Astrocyte of the cerebellum (primary cell): ENCODE measurements around the gene APBA1.

Source experiments
- DNase-seq: peaks from one replicate; pipeline ENCODE4 v3.0.0-alpha.2; 2011; ENCODE audit warnings: low read depth
- H3K4me3 ChIP-seq: 2 replicates; pipeline ENCODE4 v1.5.1; 2011; ENCODE audit warnings: mild to moderate bottlenecking, low read depth, low read length, moderate library complexity
- CTCF ChIP-seq: IDR thresholded peaks from 2 replicates; pipeline ENCODE4 v1.5.1; 2012; ENCODE audit warnings: low read length, low read depth, moderate library complexity, mild to moderate bottlenecking; ENCODE audit errors: missing control alignments
- in situ Hi-C: cut with HindIII; loops from 2 replicates; pipeline ENCODE4 v1.10.0; 2017; ENCODE audit warnings: low sequenced_read_pairs

The APBA1 gene

GRCh38 chr9:69590266-69590665 lies 81.9 kb downstream of the APBA1 start:
- no peak for TF ChIP-seq CTCF
- in situ Hi-C loops, result no loop called here
- H3K4me3 ChIP-seq, result no peak overlapping the region
- no peak for DNase-seq

DNA sequence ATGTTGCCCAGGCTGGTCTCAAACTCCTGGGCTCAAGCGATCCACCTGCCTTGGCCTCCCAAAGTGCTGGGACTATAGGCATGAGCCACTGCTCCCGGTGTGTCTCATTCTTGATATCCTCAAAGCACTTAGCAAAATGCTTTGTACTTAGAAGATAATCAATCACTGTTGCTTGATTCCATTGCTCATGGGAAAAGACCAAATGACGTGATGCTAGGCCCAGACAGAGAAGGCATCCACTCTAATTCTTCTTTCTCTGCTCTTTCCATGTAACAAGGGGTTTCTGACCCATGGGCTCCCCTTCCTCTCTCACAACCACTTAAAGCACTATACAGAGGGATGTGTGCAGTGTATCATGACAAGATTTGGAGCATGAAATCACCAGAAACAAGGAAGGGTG lies 83.0 kb downstream of the APBA1 start:
- no peak for DNase-seq
- in situ Hi-C loops, result no loop called here
- TF ChIP-seq CTCF, result no peak
- no peak overlapping the region for H3K4me3 ChIP-seq

DNA sequence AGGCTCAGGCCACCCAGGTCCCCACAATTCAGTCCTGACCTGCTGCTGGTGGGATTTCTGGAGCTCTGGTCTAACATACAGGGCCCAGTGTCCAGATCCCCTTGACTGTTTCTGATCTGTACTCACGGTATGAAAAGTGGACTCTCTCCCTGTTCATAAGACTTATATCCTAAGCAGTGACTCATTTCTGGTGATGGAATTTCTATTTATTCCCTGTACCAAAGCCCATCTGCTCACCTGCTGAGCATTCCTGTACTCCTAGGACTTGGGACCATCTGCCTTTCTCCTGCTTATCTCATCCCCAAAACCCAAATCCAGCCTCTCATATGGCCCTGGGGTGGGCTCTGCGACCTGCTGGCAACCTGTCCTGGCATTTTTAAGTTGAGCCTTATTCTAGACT lies 86.6 kb downstream of the APBA1 start:
- in situ Hi-C loops, result no loop called here
- H3K4me3 ChIP-seq, result no peak overlapping the region
- no peak for DNase-seq
- TF ChIP-seq CTCF, result no peak

GRCh38 chr9:69584759-69585158 lies 87.4 kb downstream of the APBA1 start:
- no peak for TF ChIP-seq CTCF
- in situ Hi-C loops, result no loop called here
- DNase-seq, result no peak
- no peak overlapping the region for H3K4me3 ChIP-seq

GRCh38 chr9:69583645-69584234 lies 88.4 kb downstream of the APBA1 start:
- no peak for DNase-seq
- in situ Hi-C loops, result no loop called here
- no peak overlapping the region for H3K4me3 ChIP-seq
- TF ChIP-seq CTCF, result no peak

DNA sequence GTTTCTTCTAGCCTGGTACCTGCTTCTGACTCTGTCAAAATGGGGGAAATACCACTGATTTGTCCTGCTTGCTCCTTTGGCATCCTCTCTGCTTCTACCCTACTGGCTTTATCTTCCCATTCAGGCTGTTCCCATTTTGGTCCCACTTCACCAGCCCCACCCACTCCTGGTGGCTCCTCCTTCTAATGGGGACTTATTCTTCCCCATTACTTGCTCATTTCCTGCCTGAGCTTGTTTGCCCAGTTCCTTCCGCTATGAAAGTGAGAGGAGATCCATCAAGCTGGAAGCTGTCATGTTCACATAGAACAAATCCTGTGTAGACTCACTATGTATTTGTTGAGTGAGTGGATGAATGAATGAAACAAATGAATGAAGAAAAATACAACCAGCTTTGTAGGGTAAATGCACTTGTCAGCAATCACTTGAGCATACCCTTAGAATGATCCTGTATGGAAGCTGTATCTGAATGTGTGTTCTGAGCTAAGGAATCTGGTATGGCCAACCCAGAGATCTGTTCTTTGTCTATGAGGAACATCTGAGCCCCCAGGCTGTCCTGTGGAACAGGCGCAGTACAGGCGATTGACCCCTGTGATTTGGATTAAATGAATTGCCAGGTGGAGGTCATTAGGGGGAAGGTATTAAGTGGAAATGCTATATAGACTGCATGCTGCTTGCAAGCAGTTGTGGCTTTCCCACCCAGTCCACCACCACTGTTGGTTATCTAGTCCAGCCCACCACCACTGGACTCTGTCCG lies 89.5 kb downstream of the APBA1 start:
- no peak for DNase-seq
- H3K4me3 ChIP-seq, result no peak overlapping the region
- TF ChIP-seq CTCF, result no peak
- in situ Hi-C loops, result no loop called here
